Upper lobe of left lung (tissue), 6 donors: ENCODE data around the gene RFTN1. TPM values are rescaled to one million over a fixed set of nuclear protein-coding genes. Genes with fewer than 3 reads are reported as not detected.

Experiments
- ATAC-seq, 2 donors: fragments of 200-7000 bp; cut with Tn5 transposase; one replicate each; pipeline ENCODE4 v1.9.1; 2022; ENCODE audit warnings: mild to moderate bottlenecking in 2 of 2, moderate library complexity in 2 of 2; ENCODE audit not compliant: low FRiP score in 2 of 2
- DNase-seq, 2 donors: peaks; one replicate each; pipeline ENCODE4 v3.0.0-alpha.2; 2019 to 2020
- H3K27ac ChIP-seq, 4 donors: fragments of 200-600 bp; sonication (generic); one replicate each; pipeline ENCODE4 v1.5.1; 2016 to 2019
- H3K27me3 ChIP-seq, 4 donors: fragments of 200-600 bp; sonication (generic); one replicate each; pipeline ENCODE4 v1.5.1; 2017 to 2019
- H3K36me3 ChIP-seq, 4 donors: fragments of 200-600 bp; sonication (generic); one replicate each; pipeline ENCODE4 v1.5.1; 2016 to 2019
- H3K4me1 ChIP-seq, 4 donors: fragments of 200-600 bp; sonication (generic); one replicate each; pipeline ENCODE4 v1.5.1; 2018 to 2019
- H3K4me3 ChIP-seq, 4 donors: fragments of 200-600 bp; sonication (generic); one replicate each; pipeline ENCODE4 v1.5.1; 2017 to 2019; ENCODE audit warnings: mild to moderate bottlenecking in 2 of 4, moderate library complexity in 1 of 4
- H3K9me3 ChIP-seq, 4 donors: fragments of 200-600 bp; sonication (generic); one replicate each; pipeline ENCODE4 v1.5.1; 2018 to 2019
- EP300 ChIP-seq, 4 donors: sonication (generic); formaldehyde crosslinking; IDR thresholded peaks; one replicate each; pipeline ENCODE4 v1.5.1; 2017; ENCODE audit warnings: antibody characterized with exemption in 4 of 4, control low read depth in 2 of 4
- POLR2A ChIP-seq, 4 donors: fragments of 450-650 bp; IDR thresholded peaks; one replicate each; pipeline ENCODE4 v1.5.1; 2016 to 2017; ENCODE audit warnings: antibody characterized with exemption in 4 of 4, mild to moderate bottlenecking in 2 of 4
- POLR2AphosphoS5 ChIP-seq, 2 donors: sonication (generic); formaldehyde crosslinking; IDR thresholded peaks; one replicate each; pipeline ENCODE4 v1.5.1; 2017; ENCODE audit warnings: antibody characterized with exemption in 2 of 2
- WGBS, 2 donors: methylation state at CpG; one replicate each; pipeline ENCODE4 v1.1.5; 2017 to 2018; 5-methylcytosine and 5-hydroxymethylcytosine counted together
- total RNA-seq, 6 donors: library from RNA; depleted of rRNA in 4 of 6; stranded (reverse); fragments of >200 nt in 4 of 6; gene quantifications; one replicate each; pipeline versions ENCODE4 v1.1.0 to v1.2.1, GENCODE V29; 2016 to 2021
- TF ChIP-seq, protein P1 (sequence below), 6 experiments: fragments of 450-650 bp in 4 of 6; fragments of 200-600 bp in 2 of 6; sonication (generic) in 2 of 6; IDR thresholded peaks; one replicate each; pipeline ENCODE4 v1.5.1; 2016 to 2019; ENCODE audit warnings: antibody characterized with exemption in 6 of 6
- donor health status: DM: no; HTN: no; CAD: no; lungs with moderate emphysema.
- donor health status: DM: no; HTN: yes; CAD: no; lungs with severe emphysema.

The RFTN1 gene
- total RNA-seq, 6 donors from 2014 or later = 62.1 to 121 (median 76.1) TPM

DNA sequence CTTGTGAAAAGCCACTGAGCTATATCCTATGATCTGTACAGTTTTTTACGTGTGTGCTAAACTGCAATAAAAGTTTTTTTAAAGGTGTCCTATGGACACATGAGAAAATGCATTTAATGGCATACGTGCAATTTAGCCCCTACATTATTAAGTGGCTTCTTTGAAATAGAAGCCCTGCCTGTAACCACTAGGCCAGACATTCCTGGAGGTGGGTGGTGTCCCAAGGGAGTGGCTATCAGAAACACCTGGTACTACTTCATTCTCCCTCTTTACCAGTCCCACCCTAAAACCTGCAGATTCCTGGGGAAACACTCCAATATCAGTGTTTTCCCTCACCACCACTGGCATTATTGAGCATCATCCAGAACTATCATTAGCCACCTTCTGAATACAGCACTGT is 148.5 kb downstream of the RFTN1 start:
- TF ChIP-seq, protein P1, sequence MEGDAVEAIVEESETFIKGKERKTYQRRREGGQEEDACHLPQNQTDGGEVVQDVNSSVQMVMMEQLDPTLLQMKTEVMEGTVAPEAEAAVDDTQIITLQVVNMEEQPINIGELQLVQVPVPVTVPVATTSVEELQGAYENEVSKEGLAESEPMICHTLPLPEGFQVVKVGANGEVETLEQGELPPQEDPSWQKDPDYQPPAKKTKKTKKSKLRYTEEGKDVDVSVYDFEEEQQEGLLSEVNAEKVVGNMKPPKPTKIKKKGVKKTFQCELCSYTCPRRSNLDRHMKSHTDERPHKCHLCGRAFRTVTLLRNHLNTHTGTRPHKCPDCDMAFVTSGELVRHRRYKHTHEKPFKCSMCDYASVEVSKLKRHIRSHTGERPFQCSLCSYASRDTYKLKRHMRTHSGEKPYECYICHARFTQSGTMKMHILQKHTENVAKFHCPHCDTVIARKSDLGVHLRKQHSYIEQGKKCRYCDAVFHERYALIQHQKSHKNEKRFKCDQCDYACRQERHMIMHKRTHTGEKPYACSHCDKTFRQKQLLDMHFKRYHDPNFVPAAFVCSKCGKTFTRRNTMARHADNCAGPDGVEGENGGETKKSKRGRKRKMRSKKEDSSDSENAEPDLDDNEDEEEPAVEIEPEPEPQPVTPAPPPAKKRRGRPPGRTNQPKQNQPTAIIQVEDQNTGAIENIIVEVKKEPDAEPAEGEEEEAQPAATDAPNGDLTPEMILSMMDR (IDR thresholded peaks at IDR 0.05) = no peak
- TF ChIP-seq POLR2AphosphoS5 (IDR thresholded peaks at IDR 0.05) = no peak
- no peak for TF ChIP-seq EP300 (IDR thresholded peaks at IDR 0.05)
- no peak for TF ChIP-seq POLR2A (IDR thresholded peaks at IDR 0.05)
- Histone ChIP-seq H3K27me3 (no peaks in the 10 kb centered on the region), H3K4me3 (no peak overlapping the region), H3K9me3 (no peaks in the 10 kb centered on the region), H3K27ac (no peak overlapping the region), H3K4me1 (peaks cover 0 to 13% (median 3%) of the 10 kb centered on the region in 4 donors), H3K36me3 (peaks cover 0 to 55% (median 15%) of the 10 kb centered on the region in 4 donors)
- ATAC-seq = no peak
- WGBS, 2 donors = 65 to 89% methylated on average over 2 of the region's 2 CpGs
- DNase-seq = no peak

DNA sequence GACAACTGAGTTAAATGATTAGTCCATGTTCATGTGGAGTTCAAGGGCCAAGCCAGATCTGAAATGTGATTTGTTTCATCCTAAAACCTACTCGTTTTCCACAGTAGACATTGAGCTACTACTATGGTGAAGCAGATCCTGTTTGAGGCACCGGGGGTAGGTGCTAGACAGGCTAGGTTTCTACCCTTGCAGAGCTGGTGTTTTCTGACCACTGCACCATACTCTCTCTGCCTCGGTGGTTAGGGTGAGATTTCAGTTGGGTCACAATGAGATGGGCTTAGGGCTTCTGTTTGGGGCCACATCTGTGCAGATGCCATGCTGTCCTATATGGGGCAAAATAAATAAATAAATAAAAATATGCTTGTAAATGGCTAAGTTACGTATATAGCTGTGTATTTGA is 149.2 kb downstream of the RFTN1 start:
- Histone ChIP-seq H3K4me3 (no peak overlapping the region), H3K36me3 (peaks cover 0 to 48% (median 12%) of the 10 kb centered on the region in 4 donors), H3K4me1 (peaks cover 0 to 8% (median 0%) of the 10 kb centered on the region in 4 donors), H3K9me3 (no peaks in the 10 kb centered on the region), H3K27me3 (no peaks in the 10 kb centered on the region), H3K27ac (no peak overlapping the region)
- WGBS, 2 donors = 89 to 92% methylated on average over 4 of the region's 4 CpGs
- ATAC-seq = no peak
- no peak for DNase-seq
- no peak for TF ChIP-seq POLR2A (IDR thresholded peaks at IDR 0.05)
- no peak for TF ChIP-seq EP300 (IDR thresholded peaks at IDR 0.05)
- TF ChIP-seq POLR2AphosphoS5 (IDR thresholded peaks at IDR 0.05) = no peak
- TF ChIP-seq, protein P1 (IDR thresholded peaks at IDR 0.05) = no peak

DNA sequence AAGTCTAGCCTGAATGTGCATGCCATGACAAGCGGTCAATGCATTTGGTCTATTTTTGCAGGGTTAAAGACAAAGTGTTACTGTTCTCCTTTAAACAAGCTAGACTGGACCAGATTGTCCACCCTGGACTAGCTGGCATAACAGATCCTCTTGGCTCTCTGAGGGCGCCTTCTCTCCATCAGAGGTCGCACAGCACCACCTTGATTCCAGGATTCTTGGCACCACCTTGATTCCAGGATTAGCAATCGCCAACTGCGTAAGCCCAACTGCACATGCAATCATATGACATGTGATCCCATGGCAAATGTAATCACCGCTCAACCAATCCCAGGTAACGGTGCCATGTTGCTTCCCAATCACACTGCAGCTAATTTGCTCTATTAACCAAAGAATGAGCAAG is 149.9 kb downstream of the RFTN1 start:
- 92 to 97% methylated on average over 7 of the region's 7 CpGs for WGBS, 2 donors
- no peak overlapping the region for H3K27ac ChIP-seq
- H3K36me3 ChIP-seq = peaks cover 0 to 42% (median 10%) of the 10 kb centered on the region in 4 donors
- H3K9me3 ChIP-seq = no peaks in the 10 kb centered on the region
- peaks cover 0 to 8% (median 2%) of the 10 kb centered on the region in 4 donors for H3K4me1 ChIP-seq
- no peak overlapping the region for H3K4me3 ChIP-seq
- DNase-seq = no peak
- ATAC-seq = no peak
- no peaks in the 10 kb centered on the region for H3K27me3 ChIP-seq
- TF ChIP-seq, protein P1 (IDR thresholded peaks at IDR 0.05) = no peak
- TF ChIP-seq POLR2AphosphoS5 (IDR thresholded peaks at IDR 0.05) (no peak), POLR2A (IDR thresholded peaks at IDR 0.05) (no peak), EP300 (IDR thresholded peaks at IDR 0.05) (no peak)

DNA sequence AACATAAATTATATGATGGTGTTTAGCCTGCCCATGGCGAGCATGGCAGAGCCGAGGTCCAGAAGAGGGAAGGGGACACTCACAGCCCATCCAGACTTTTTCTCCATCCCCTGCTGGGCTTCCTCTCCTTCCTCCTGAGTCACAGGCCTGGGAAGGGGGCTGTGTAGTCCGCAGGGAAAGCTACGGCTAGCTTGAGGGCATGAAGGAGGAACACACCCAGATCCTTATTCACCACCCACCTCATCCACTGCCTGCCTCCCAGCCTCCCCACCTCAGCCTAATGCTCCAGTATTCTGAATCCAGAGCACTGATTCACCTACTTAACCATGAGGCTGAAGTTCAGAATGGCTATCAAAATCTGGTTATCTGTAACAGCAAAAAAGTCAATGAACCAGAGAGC is 150.7 kb downstream of the RFTN1 start:
- H3K4me1 ChIP-seq = peaks cover 0 to 8% (median 2%) of the 10 kb centered on the region in 4 donors
- H3K4me3 ChIP-seq = no peak overlapping the region
- H3K9me3 ChIP-seq = no peaks in the 10 kb centered on the region
- H3K27me3 ChIP-seq = no peaks in the 10 kb centered on the region
- ATAC-seq = no peak
- DNase-seq = no peak
- no peak for TF ChIP-seq POLR2AphosphoS5 (IDR thresholded peaks at IDR 0.05)
- no peak for TF ChIP-seq EP300 (IDR thresholded peaks at IDR 0.05)
- no peak for TF ChIP-seq POLR2A (IDR thresholded peaks at IDR 0.05)
- TF ChIP-seq, protein P1 (IDR thresholded peaks at IDR 0.05) = no peak
- WGBS, 2 donors = 90 to 94% methylated on average over 4 of the region's 4 CpGs
- H3K36me3 ChIP-seq = peaks cover 0 to 36% (median 6%) of the 10 kb centered on the region in 4 donors
- H3K27ac ChIP-seq = no peak overlapping the region

DNA sequence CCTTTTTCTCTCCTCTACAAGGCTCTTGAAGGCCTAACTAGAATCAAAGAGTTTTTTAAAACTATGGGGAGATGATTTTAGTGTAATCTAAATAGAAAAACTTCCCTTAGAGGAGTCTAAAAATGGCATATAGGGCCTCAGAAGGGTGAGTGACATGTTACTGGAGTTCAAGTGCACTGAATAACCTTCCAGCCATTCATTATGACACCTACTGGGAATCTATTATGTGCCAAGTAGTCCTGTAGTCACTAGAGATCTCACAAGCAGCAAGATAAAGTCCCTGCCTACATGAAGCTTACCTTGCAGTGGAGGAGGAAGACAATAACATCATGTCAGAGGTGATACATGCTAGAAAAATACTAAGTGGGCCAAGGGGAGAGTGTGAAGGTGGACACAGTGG is 152.4 kb downstream of the RFTN1 start:
- no peak for ATAC-seq

More for the DNA sequence above, 152.4 kb downstream of the RFTN1 start:
- Histone ChIP-seq H3K4me1 (peaks cover 0 to 6% (median 2%) of the 10 kb centered on the region in 4 donors), H3K27me3 (no peaks in the 10 kb centered on the region), H3K4me3 (no peak overlapping the region), H3K9me3 (no peaks in the 10 kb centered on the region), H3K36me3 (peaks cover 0 to 38% (median 7%) of the 10 kb centered on the region in 4 donors), H3K27ac (no peak overlapping the region)
- DNase-seq = no peak
- TF ChIP-seq POLR2A (IDR thresholded peaks at IDR 0.05) (no peak), EP300 (IDR thresholded peaks at IDR 0.05) (no peak), POLR2AphosphoS5 (IDR thresholded peaks at IDR 0.05) (no peak)
- TF ChIP-seq, protein P1 (IDR thresholded peaks at IDR 0.05) = no peak
